NK-92 (cell line): ENCODE data around the gene CSNK2B.

Source experiments
- DNase-seq: peaks from one replicate; lab custom pipeline; 2025; ENCODE audit not compliant: unreplicated experiment; lab: John Stamatoyannopoulos, UW

The CSNK2B gene

GRCh38 chr6:31636698-31637596 is 28.9 kb upstream of the CSNK2B start:
- no peak for DNase-seq

DNA sequence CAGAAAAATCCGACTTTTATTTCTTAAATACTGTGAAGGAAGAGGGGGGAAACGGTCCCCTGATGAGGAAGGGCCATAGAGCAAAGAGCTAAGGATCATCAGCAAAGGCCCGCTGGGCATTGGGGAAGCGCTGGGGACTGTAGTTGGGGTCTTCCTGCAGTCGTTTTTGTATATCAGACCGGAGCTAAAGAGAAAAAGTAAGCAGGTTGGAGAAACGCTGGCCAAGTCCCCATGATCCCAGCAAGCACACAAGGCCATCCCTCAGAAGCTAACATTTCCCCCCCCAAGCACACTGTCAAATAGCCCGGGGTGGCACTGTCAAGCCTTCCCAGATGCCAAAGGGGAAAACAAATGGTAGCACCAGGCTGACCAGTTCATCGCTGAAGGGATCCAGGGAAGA is 26.8 kb upstream of the CSNK2B start:
- no peak for DNase-seq

- no peak for DNase-seq
Observed at GRCh38 chr6:31639449-31639861, 26.4 kb upstream of the CSNK2B start.

DNA sequence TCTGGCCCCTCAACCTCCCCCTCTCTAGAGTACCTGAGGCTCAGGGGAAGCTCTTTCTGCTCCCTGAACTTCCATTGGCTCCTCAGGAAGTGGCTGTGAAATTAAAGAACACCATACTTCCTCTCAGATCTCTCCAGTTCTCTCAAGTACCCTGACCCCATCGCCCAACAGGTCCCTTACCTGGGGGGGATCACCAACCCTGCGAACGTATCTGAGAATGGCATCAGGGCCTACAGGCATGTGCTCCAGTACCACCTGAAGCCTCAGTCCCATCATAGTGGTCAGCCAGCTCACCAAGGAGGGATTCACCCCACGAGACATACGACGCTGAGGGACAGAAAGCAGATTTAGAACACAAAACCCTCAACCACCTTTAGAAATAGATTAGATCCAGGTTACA is 25.3 kb upstream of the CSNK2B start:
- DNase-seq = no peak

DNA sequence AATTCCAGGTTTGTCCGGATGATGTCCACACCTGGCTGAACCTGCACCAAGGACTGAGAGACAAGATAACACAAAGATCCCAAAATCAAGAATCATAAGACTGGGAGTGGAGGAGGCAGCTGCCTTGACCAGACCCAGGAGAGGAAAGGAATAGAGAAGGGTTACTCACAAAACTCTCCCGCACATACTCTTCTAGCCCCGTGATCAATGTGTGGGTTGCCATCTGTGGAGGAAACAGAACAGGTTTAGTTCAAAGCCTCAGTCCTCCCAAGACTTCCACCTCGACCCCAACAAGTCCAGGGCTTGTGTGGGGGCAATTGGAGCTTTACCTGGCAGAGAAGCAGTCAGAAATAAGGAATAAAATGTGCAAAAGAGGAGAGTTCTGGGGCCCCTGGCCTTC is 24.5 kb upstream of the CSNK2B start:
- DNase-seq = no peak

DNA sequence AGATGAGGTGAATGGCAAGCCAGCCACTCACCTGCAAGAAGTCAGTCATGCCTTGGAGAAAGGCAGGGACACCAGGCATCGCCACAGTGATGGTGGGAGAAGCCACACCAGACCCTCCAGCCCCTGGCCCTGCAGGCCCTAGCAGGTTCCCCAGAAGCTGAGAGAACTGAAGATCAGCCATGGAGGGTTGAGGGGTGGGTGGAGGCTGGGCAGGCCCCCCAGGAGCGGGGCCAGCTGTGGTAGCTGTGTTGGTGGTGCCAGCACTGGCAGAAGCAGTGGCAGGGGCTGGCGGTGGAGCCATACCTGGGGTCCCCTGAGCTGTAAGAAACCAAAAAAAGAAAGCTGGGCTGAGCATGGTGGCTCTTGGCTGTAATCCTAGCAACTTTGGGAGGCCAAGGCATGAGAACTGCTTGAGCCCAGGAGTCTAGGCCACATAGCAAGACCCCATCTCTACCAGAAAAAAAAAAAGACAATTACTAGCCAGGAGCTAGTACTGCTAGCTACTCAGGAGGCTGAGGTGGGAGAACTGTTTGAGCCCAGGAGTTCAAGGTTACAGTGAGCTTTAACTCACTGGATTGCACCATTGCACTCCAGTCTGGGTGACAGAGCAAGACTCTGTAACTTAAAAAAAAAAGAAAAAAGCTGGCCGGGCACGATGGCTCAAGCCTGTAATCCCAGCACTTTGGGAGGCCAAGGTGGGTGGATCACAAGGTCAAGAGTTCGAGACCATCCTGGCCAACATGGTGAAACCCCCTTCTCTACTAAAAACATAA is 22.9 kb upstream of the CSNK2B start:
- no peak for DNase-seq

GRCh38 chr6:31643818-31644454 is 21.9 kb upstream of the CSNK2B start:
- DNase-seq = no peak

GRCh38 chr6:31645325-31645724 is 20.6 kb upstream of the CSNK2B start:
- DNase-seq = no peak

GRCh38 chr6:31651602-31652191 is 14.2 kb upstream of the CSNK2B start:
- no peak for DNase-seq

DNA sequence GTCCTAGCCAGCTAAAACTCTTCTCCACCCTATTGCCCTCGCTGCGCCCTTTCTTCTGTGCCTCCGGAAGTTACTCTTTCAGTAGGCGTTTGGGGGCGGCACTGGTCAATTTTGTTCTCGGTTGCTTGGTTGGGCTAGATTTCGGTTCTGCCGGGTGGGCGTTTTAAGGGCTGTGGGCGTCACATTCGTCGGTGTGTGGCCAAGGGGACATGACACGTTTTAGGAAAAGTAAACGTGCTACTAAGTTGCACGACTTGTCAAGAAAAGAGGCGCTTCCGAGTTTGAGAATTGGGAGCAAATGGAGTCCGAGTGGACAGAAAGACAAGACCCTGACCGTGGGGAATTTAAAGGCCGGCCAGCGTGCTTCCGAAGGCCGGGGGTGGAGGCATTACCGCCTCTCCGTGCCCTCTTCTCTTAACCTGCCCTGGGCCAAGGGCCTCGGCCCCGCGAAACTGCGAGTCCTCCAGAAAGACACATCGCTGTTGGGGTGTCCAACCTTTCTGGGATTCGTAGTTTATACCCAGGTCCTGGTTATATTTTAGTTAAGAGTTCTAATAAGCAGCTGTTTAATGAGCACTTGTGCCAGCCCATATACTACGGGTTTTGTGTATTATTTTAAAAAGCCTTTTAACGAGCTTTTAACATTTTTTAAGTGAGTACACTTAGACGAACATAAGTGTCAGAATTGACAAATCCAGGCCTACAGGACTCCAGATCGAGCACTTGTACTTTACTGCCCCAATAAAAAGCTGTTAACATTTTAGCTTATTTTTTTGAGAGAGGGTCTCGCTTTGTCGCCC is 12.8 kb upstream of the CSNK2B start:
- no peak for DNase-seq

GRCh38 chr6:31654574-31655348 is 11.1 kb upstream of the CSNK2B start:
- no peak for DNase-seq

DNA sequence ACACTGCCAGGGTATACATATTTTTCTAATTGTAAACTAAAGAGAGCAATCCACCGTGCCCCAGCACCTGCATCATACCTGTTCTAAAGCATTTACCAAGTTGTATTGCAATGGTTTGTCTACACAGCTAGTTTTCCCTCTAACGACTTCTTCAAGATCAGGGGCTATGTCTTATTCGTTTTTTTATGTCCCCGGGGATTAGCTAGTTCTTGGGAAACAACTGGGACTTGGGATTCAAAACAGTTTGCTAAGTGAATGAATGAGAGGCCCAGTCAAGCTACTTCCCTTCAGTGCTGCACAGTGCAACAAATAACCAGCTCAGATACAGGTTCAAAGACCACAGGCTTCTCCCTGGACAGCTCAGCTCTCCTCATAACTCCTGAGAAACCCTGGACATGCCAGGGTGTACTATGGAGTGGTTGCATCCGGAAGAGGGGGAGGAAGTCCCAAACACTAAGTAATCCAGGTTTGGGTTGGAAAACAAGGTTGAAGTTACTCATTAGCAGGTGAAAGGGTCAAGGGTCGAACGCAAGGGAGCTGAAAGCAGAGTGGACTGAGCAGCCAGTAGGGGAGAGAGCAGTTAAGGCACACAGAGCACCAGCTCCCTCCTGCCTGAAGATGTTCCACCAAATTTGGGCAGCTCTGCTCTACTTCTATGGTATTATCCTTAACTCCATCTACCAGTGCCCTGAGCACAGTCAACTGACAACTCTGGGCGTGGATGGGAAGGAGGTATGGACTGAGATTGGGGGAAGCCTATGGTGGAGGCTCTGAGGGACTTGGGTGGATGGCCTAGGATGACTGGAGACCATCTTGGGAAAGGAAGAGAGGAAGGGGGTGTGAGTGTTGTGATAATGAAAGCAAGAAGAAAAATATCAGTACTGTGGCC is 10.3 kb upstream of the CSNK2B start, which contains the start of gene APOM:
Gene APOM (plus strand): TSS at position 546 of the 889 bp plus-strand sequence. CDS start 73 bp downstream, at position 619.
- no peak for DNase-seq

- DNase-seq = no peak
Observed at GRCh38 chr6:31657406-31658157, 8.3 kb upstream of the CSNK2B start.

- DNase-seq = no peak
Observed at GRCh38 chr6:31658158-31658688, 7.7 kb upstream of the CSNK2B start.

- no peak for DNase-seq
Observed at GRCh38 chr6:31658983-31659648, 6.8 kb upstream of the CSNK2B start.

DNA sequence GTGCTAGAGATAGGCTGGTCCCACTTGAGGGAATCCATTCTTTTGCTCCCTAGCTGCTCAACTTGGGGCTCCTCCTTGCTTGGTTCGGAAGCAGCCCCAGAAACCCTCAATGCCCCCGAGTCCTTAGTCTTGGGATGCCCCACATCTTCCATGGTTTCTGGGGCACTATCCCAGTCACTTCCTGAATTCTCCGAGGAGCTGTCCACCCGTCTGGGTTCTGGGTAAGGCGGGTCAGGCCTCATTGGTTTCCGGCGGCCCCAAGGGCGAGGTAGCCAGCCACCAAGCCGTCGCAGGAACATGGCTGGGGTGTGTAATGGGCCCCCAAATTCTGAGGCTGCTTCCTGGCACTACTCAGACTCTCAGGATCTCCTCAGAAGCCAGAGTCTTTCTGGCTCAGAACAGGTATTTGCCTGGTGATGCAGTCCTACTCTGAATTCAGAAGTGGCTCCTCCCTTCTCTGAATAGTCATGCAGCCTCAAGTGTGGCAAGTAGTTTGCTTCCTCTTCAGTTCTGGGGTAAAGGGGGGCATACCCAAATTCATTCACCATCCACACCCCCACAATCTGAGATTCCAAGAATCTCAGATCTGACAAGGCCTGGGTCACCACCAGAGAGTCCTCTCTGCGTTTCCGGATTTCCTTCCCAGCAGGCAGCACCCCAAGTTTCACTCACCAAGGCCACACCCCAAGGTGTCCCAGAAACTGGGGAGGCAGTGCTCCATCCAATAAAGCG is 6.1 kb upstream of the CSNK2B start:
- no peak for DNase-seq
